Activated B cell treated with CpG ODN at 0.5 μM for 24 hours (primary cell): ENCODE data around the gene LASP1. TPM values are rescaled to one million over a fixed set of nuclear protein-coding genes. Genes with fewer than 3 reads are reported as not detected.
"Not testable (repeated sequence)": the region's sequence is repeated elsewhere in the genome, so short reads cannot be mapped to it uniquely, and the experiment has no call there.

ENCODE experiments used
- ATAC-seq: fragments of 200-7000 bp; cut with Tn5 transposase; one replicate; pipeline ENCODE4 v1.10.0; 2021; ENCODE audit warnings: low read depth, mild to moderate bottlenecking, moderate library complexity
- CTCF ChIA-PET: fragments of 350-600 bp; sonication (Branson Sonifier 250); formaldehyde crosslinking; loops from one replicate; lab custom pipeline; 2021; ENCODE audit warnings: antibody characterized with exemption; lab: Charles Lee
- POLR2A ChIA-PET: fragments of 350-600 bp; sonication (Branson Sonifier 250); formaldehyde crosslinking; loops from one replicate; lab custom pipeline; 2021; ENCODE audit warnings: antibody characterized with exemption; lab: Charles Lee
- DNase-seq: peaks from one replicate; pipeline ENCODE4 v3.0.0; 2022
- H3K27ac Mint-ChIP-seq: one replicate; pipeline ENCODE4 v1.8.0; 2020; ENCODE audit warnings: mixed read lengths
- H3K27me3 Mint-ChIP-seq: one replicate; pipeline ENCODE4 v1.8.0; 2021; ENCODE audit warnings: mixed read lengths
- H3K36me3 Mint-ChIP-seq: one replicate; pipeline ENCODE4 v1.8.0; 2021; ENCODE audit warnings: low read depth, mixed read lengths
- H3K4me1 Mint-ChIP-seq: one replicate; pipeline ENCODE4 v1.8.0; 2021; ENCODE audit warnings: mixed read lengths
- H3K4me3 Mint-ChIP-seq: one replicate; pipeline ENCODE4 v1.8.0; 2020; ENCODE audit warnings: mild to moderate bottlenecking, mixed read lengths
- H3K9me3 Mint-ChIP-seq: one replicate; pipeline ENCODE4 v1.8.0; 2020; ENCODE audit warnings: mixed read lengths
- CTCF ChIP-seq: fragments of 200-600 bp; IDR thresholded peaks from one replicate; pipeline ENCODE4 v1.8.0; 2022; ENCODE audit warnings: antibody characterized with exemption, mild to moderate bottlenecking
- intact Hi-C: fragments of 100-400 bp; cut with micrococcal nuclease; formaldehyde crosslinking; loops from one replicate; pipeline ENCODE4 v1.15.1; 2024
- total RNA-seq: library from RNA; stranded (reverse); gene quantifications from 2 replicates; pipeline ENCODE4 v1.2.3, GENCODE V29; 2022

LASP1 gene
- total RNA-seq, 1 donor from 2014 or later: 127 TPM

DNA sequence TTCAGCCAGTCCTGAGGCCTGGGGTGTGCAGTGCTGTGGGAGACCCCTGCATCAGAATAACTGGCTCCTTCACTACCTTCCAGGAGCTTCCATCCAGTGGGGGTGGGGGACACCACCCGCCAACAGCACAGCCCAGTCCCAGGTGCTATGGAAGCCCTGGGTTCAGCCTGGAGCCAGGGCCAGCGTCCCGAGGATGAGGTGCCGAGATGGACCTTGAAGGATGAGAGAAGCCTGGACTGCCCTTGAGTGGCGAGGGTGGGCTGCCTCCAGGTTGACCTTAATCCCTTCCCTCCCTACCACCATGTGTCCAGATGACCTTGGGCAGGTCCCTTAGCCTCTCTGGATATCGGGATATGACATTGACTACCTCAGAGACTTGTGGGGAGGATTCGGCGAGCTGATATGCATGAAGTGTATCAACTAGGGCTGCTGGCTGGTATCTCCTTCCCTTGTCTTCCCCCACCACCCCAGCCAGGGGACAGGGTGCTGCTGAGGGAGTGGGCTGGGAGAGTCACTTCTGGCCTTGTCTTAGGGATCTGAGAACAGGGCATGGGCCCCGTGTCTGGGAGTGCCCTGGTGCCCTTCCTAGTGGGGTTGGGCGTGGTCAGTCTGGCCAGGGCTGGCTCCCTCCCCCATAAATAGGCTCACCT, 41.3 kb downstream of the LASP1 start:
- Mint-ChIP-seq H3K4me3 (no peak overlapping the region), H3K4me1 (peaks cover 26% of the 10 kb centered on the region), H3K9me3 (no peaks in the 10 kb centered on the region), H3K27me3 (no peaks in the 10 kb centered on the region), H3K36me3 (peaks cover 58% of the 10 kb centered on the region), H3K27ac (no peak overlapping the region)
- POLR2A ChIA-PET: interaction anchor here (0.9 kb wide), 1 partner anchor 42 kb away, joined by 3 read pairs; the partner anchor contains the start of gene LASP1
- intact Hi-C loops: no loop called here
- DNase-seq: no peak
- no peak for ATAC-seq
- CTCF ChIA-PET: no interaction called here
- TF ChIP-seq CTCF: no peak

DNA sequence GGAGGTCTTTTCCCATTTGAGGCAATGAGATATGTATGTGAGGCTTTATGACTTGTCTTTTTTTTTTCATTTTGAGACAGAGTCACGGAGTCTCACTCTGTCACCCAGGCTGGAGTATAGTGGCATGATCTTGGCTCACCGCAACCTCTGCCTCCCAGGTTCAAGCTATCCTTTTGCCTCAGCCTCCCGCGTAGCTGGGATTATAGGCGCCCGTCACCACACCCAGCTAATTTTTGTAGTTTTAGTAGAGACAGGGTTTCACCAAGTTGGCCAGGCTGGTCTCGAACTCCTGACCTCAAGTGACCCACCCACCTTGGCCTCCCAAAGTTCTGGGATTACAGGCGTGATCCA, 41.8 kb downstream of the LASP1 start:
- H3K4me1 Mint-ChIP-seq: peaks cover 21% of the 10 kb centered on the region
- POLR2A ChIA-PET: interaction anchor here (0.6 to 0.9 kb wide), 2 partner anchors 37 to 42 kb away, joined by 3 to 13 read pairs; partner anchors contain the start of gene LASP1
- H3K27ac Mint-ChIP-seq, H3K27me3 Mint-ChIP-seq, CTCF ChIA-PET, intact Hi-C loops, DNase-seq, ATAC-seq, H3K4me3 Mint-ChIP-seq, H3K9me3 Mint-ChIP-seq: not testable (repeated sequence)
- peaks cover 61% of the 10 kb centered on the region for H3K36me3 Mint-ChIP-seq

DNA sequence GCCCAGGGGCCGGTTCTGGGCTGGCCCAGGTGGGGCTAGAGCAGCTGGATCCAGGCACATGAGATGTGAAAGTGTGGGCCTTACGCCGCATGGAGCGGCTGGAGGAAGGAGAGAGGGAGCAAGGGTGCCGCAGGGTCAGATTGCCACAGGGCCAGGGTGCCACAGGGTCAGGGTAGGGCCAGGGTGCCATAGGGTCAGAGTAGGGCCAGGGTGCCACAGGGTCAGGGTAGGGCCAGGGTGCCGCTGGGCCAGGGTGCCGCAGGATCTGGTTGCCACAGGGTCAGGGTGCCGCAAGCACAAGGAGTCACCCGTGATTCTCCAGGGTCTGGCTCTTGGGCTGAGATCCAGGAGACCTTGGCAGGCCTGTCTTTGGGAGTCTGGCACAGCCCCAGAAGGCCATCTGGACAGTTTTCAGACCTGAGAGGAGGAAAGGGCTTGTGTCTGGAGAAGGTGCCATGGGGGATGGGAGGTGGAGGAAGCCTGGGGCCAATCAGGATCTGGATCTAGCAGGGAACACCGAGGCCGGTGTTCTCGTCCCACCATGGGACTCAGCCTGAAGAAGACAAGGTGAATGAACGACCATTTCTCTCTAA, 42.5 kb downstream of the LASP1 start:
- H3K36me3 Mint-ChIP-seq: peaks cover 64% of the 10 kb centered on the region
- TF ChIP-seq CTCF: no peak
- ATAC-seq (no peak), DNase-seq (no peak)
- intact Hi-C loops: no loop called here
- POLR2A ChIA-PET: interaction anchor here (0.6 kb wide), 1 partner anchor 36 kb away, joined by 13 read pairs; no protein-coding TSS in a partner anchor
- H3K27ac Mint-ChIP-seq: no peak overlapping the region
- H3K27me3 Mint-ChIP-seq: no peaks in the 10 kb centered on the region
- no peak overlapping the region for H3K4me3 Mint-ChIP-seq
- H3K4me1 Mint-ChIP-seq: peaks cover 14% of the 10 kb centered on the region
- CTCF ChIA-PET: no interaction called here
- no peaks in the 10 kb centered on the region for H3K9me3 Mint-ChIP-seq

GRCh38 chr17:38914741-38915638, 45.1 kb downstream of the LASP1 start:
- Mint-ChIP-seq H3K36me3 (peaks cover 77% of the 10 kb centered on the region), H3K27ac (no peak overlapping the region), H3K4me3 (no peak overlapping the region), H3K9me3 (no peaks in the 10 kb centered on the region), H3K27me3 (no peaks in the 10 kb centered on the region), H3K4me1 (peaks cover 4% of the 10 kb centered on the region)
- ATAC-seq: no peak
- ChIA-PET POLR2A (interaction anchor here (0.6 kb wide), 1 partner anchor 52 kb away, joined by 4 read pairs; no protein-coding TSS in a partner anchor), CTCF (no interaction called here)
- intact Hi-C loops: no loop called here
- no peak for TF ChIP-seq CTCF
- DNase-seq: peak; percentile 10

DNA sequence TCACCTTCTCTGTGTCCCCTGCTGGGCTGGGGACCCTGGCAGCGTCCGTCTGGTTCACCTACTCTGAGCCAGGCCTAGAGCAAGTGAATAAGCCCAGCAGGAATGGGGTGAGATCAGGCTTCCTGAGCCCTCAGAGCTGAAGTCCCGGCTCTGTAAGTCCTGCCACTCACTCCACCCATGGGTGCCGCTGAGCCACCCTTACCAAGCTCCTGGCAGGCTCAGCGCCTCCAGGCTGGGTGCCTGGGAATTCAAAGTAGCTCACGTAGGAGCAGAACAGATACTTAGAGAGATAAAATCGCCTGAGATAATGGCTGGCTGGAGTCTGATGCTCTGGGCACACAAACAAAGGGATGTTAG, 45.8 kb downstream of the LASP1 start:
- no peak for TF ChIP-seq CTCF
- peaks cover 4% of the 10 kb centered on the region for H3K4me1 Mint-ChIP-seq
- no peak overlapping the region for H3K27ac Mint-ChIP-seq
- ChIA-PET POLR2A (interaction anchor here (0.6 kb wide), 1 partner anchor 52 kb away, joined by 4 read pairs; no protein-coding TSS in a partner anchor), CTCF (no interaction called here)
- H3K4me3 Mint-ChIP-seq: no peak overlapping the region
- peak; percentile 4 for DNase-seq
- peaks cover 77% of the 10 kb centered on the region for H3K36me3 Mint-ChIP-seq
- intact Hi-C loops: no loop called here
- no peaks in the 10 kb centered on the region for H3K9me3 Mint-ChIP-seq
- H3K27me3 Mint-ChIP-seq: no peaks in the 10 kb centered on the region
- ATAC-seq: no peak
